ENCODE measurements around the gene KLHL29. TPM values are rescaled to one million over a fixed set of nuclear protein-coding genes. Genes with fewer than 3 reads are reported as not detected.

KLHL29 gene
- total RNA-seq, 1 donor from 2014 or later = 0.65 TPM

- DNase-seq (no peak), ATAC-seq (ENCODE audit: poor library complexity) (no peak)
- intact Hi-C loops (cut with DNase I) = no loop called here
Observed at GRCh38 chr2:23363268-23363667, 21.7 kb upstream of the KLHL29 start.

GRCh38 chr2:23363831-23364230 lies 21.1 kb upstream of the KLHL29 start:
- intact Hi-C loops (cut with DNase I) = no loop called here
- DNase-seq (no peak), ATAC-seq (ENCODE audit: poor library complexity) (no peak)

- intact Hi-C loops (cut with DNase I) = no loop called here
- DNase-seq (no peak), ATAC-seq (ENCODE audit: poor library complexity) (no peak)
Observed at GRCh38 chr2:23366720-23367119, 18.3 kb upstream of the KLHL29 start.

GRCh38 chr2:23367760-23368159 lies 17.2 kb upstream of the KLHL29 start:
- intact Hi-C loops (cut with DNase I) = no loop called here
- DNase-seq (no peak), ATAC-seq (ENCODE audit: poor library complexity) (no peak)

- DNase-seq (no peak), ATAC-seq (ENCODE audit: poor library complexity) (no peak)
- intact Hi-C loops (cut with DNase I) = no loop called here
Observed at GRCh38 chr2:23373666-23374065, 11.3 kb upstream of the KLHL29 start.

GRCh38 chr2:23375448-23375847 lies 9.5 kb upstream of the KLHL29 start:
- intact Hi-C loops (cut with DNase I) = no loop called here
- no peak for DNase-seq
- no peak for ATAC-seq (ENCODE audit: poor library complexity)

GRCh38 chr2:23376075-23376474 lies 8.9 kb upstream of the KLHL29 start:
- ATAC-seq (ENCODE audit: poor library complexity) = no peak
- DNase-seq = no peak
- intact Hi-C loops (cut with DNase I) = no loop called here

GRCh38 chr2:23376972-23377371 lies 8.0 kb upstream of the KLHL29 start:
- DNase-seq (no peak), ATAC-seq (ENCODE audit: poor library complexity) (no peak)
- intact Hi-C loops (cut with DNase I) = no loop called here

GRCh38 chr2:23377771-23378170 lies 7.2 kb upstream of the KLHL29 start:
- DNase-seq (no peak), ATAC-seq (ENCODE audit: poor library complexity) (no peak)
- intact Hi-C loops (cut with DNase I) = no loop called here

- DNase-seq = no peak
- no peak for ATAC-seq (ENCODE audit: poor library complexity)
- intact Hi-C loops (cut with DNase I) = no loop called here
Observed at GRCh38 chr2:23378496-23378895, 6.5 kb upstream of the KLHL29 start.

GRCh38 chr2:23379220-23379695 lies 5.7 kb upstream of the KLHL29 start:
- intact Hi-C loops (cut with DNase I) = no loop called here
- ATAC-seq (ENCODE audit: poor library complexity) = no peak

GRCh38 chr2:23380562-23381065 lies 4.4 kb upstream of the KLHL29 start:
- intact Hi-C loops (cut with DNase I) = no loop called here
- ATAC-seq (ENCODE audit: poor library complexity) = no peak
- no peak for DNase-seq

More at GRCh38 chr2:23379220-23379695, 5.7 kb upstream of the KLHL29 start:
- no peak for DNase-seq

- ATAC-seq (ENCODE audit: poor library complexity) = no peak
- intact Hi-C loops (cut with DNase I) = no loop called here
Observed at GRCh38 chr2:23381084-23381483, 3.9 kb upstream of the KLHL29 start.

GRCh38 chr2:23381485-23381884 lies 3.5 kb upstream of the KLHL29 start:
- DNase-seq (no peak), ATAC-seq (ENCODE audit: poor library complexity) (no peak)
- intact Hi-C loops (cut with DNase I) = no loop called here

More at GRCh38 chr2:23381084-23381483, 3.9 kb upstream of the KLHL29 start:
- DNase-seq = no peak

- intact Hi-C loops (cut with DNase I) = no loop called here
- DNase-seq = no peak
- no peak for ATAC-seq (ENCODE audit: poor library complexity)
Observed at GRCh38 chr2:23383100-23383499, 1.9 kb upstream of the KLHL29 start.

- DNase-seq (peak; percentile 48), ATAC-seq (ENCODE audit: poor library complexity) (peak; percentile 25)
- intact Hi-C loops (cut with DNase I) = no loop called here
Observed at GRCh38 chr2:23385351-23385747, 370 bp downstream of the KLHL29 start.

- no peak for DNase-seq
- intact Hi-C loops (cut with DNase I) = no loop called here
- ATAC-seq (ENCODE audit: poor library complexity) = peak; percentile 24
Observed at GRCh38 chr2:23385748-23386338, 864 bp downstream of the KLHL29 start.

GRCh38 chr2:23386339-23387220 lies 1.6 kb downstream of the KLHL29 start:
- intact Hi-C loops (cut with DNase I) = no loop called here
- DNase-seq (peak; percentile 57), ATAC-seq (ENCODE audit: poor library complexity) (peak; percentile 20)

- ATAC-seq (ENCODE audit: poor library complexity) (no peak), DNase-seq (no peak)
- intact Hi-C loops (cut with DNase I) = no loop called here
Observed at GRCh38 chr2:23387221-23387550, 2.2 kb downstream of the KLHL29 start.

GRCh38 chr2:23387845-23388244 lies 2.9 kb downstream of the KLHL29 start:
- intact Hi-C loops (cut with DNase I) = no loop called here
- no peak for ATAC-seq (ENCODE audit: poor library complexity)
- no peak for DNase-seq

Data from Right ventricle myocardium superior (tissue), 1 donor.